GM18873 (cell line): ENCODE data around the gene EFNA2.
"Not testable (repeated sequence)": the region's sequence is repeated elsewhere in the genome, so short reads cannot be mapped to it uniquely, and the experiment has no call there.

Source experiments
- ATAC-seq: cut with Tn5 transposase; IDR thresholded peaks from one replicate; pipeline ENCODE4 v1.9.1; 2021; ENCODE audit warnings: mild to moderate bottlenecking, moderate library complexity, moderate number of reproducible peaks; ENCODE audit not compliant: unreplicated experiment, low FRiP score

Gene EFNA2

DNA sequence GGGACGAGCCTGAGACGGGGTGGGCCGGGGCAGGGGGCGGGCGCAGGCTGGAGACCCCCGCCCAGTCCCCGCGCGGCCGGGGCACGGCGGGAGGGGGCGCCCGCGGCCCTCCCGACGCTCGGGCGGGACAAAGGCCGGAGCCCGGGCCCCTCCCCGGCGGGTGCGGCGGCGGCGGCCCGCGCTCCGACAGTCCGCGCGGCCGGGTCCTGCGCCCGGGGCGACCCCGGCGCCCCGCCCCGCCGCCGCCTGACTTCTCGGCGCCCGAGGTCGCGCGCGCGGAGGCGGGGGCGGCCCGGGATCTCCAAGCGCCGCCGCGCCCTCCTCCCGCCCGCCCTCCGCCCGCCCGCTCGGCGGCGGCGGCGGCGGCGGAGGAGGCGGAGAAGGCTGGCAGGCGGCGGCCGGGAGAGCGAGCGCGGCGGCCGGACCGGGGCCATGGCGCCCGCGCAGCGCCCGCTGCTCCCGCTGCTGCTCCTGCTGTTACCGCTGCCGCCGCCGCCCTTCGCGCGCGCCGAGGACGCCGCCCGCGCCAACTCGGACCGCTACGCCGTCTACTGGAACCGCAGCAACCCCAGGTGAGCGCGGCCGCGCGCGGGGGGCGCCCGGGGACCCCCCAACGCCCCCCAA, at the start of gene EFNA2:
EFNA2 (plus strand) TSS at position 137 of the 624 bp plus-strand sequence; CDS start at position 433, 296 bp downstream.
- no peak for ATAC-seq

DNA sequence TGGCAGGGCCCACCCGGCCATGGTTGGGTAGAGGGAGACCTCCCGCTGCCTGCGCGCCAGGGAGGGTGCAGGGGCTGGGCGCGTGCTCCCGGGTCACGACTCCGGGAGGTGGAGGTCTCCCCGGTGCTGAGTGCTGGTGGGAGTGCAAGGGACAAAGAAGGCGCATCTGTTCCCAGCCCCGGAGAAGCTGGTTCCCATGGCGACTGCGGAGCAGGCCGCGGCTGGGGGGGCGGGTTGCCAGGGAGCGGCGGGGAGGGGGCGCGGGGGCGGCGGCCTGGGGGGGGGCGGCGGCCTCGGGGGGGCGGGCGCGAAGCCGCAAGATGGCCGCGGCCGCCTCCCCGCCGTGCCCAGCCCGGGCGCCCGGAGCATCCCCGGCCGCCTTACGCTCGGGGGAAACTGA, 49.1 kb upstream of the EFNA2 start:
- ATAC-seq, result no peak

DNA sequence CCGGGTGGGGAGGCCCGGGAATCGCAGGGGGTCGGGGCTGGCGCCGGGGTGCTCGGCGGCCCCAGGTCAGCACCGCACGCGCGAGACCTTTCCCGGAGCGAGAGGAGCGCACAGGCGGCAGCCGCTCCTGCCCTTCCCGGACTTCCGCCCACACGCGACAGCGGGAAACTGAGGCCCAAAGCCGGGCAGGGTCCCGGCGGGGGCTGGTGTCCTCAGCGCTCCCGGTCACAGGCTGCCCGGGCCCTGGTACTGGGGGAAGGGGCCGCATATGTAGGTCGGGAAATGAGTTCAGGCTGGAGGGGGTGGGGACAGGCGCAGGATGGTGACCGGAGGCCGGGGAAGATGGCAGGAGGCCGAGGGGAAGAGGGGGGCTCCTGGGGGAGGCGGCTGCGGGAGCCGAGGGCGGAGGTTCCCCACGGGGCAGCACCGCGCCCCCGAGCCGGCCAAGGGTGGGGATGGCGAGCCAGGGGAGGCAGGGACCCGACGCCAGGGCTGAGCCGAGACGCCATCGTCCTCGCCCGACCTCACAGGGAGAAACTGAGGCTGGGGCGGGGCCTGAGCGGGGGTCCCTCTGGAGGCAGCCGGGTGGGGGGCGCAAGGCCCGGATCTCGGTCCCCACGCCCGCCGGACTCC, 48.5 kb upstream of the EFNA2 start:
- ATAC-seq, result no peak

DNA sequence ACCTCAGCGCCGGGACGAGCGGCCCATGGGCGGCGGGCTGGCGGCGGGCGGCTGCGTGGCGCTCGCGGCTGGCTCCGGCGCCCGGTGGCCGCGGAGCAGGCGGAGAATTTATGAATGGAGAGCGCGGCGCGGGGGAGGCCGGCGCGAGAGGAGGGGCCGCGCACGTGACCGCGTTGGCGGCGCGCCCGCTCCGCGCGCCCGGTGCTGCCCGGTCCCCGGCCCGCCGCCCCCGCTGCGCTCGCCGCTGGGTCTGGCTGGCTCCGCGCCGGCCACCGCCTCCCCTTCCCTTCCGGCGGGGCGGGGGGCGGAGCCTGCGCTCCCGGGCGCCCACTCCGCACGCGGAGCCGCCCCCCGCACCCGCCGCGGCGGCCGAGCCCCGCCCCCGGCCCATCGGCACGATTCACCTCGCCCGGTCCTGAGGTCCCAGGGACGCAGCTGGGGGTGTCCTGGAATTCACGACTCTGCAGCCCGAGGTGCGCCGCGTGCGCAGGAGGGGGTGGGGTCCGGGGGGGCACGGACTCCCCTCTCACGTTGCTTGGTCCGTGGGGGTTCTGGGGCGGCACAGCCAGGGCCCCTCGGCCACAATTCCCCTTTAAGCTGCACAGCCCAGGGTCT, 47.8 kb upstream of the EFNA2 start, which contains the start of gene CBARP:
CBARP (minus strand) TSS at position 252 of the 615 bp plus-strand sequence. CDS start 1,905 bp downstream, outside the sequence.
- ATAC-seq, result no peak

DNA sequence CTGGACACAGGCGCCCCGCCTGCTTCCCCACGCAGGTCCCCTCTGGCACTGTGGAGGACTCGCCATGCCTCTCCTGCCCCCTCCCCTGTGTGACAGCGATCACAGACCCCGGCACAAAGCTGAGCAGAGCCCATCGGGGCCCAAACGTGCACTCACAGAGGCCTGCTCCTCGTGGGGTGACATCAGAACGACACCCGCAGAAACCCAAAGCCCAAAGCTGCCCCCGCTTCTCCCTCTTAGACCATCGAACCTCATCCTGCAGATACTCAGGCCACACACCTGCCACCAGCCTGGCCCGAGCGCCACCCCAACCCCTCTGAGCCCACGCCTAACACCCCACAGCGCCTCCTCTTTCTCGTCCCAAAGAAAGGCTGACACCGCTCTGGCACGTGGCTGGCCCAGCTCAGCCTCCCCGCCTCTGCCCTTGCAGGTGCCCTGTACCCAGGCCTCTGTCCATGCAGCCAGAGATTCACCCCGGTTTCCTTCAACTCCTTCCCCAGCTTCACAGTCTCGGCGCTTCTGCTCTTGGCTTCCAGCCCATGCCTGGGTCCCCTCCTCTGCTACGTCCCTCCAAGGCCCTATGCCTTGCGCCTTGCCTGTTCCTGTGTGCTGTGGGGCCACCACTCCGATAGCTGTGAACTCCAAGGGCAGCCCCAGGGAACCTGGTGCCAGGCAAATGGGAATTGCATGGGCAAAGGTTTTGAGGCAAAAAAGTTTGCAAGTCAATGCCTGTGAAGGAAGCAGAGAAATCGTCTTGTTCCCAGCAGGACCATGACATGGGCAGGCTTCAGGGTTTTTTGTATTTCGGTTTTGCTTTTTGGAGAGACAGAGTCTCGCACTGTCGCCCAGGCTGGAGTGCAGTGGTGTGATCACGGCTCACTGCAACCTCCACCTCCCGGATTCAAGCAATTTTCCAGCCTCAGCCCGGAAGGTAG, 47.0 kb upstream of the EFNA2 start:
- no peak for ATAC-seq

DNA sequence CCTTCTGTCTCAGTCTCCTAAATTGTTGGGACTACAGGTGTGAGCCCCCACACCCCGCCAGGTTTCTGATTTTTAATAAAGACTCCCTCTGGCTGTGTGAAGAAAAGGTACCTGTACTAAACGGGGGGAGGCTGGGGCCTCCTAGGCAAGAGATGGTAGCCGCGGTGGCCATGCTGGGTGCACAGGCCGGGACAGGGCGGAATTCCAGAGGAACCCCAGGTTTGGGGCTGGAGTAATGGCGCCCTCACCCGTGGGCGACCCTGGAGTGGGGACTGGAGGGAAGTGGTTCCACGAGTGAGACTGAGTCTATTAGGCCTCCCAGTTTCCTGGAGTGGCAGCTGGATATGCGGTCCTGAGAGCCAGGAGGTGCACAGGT, 46.3 kb upstream of the EFNA2 start:
- ATAC-seq, result no peak

DNA sequence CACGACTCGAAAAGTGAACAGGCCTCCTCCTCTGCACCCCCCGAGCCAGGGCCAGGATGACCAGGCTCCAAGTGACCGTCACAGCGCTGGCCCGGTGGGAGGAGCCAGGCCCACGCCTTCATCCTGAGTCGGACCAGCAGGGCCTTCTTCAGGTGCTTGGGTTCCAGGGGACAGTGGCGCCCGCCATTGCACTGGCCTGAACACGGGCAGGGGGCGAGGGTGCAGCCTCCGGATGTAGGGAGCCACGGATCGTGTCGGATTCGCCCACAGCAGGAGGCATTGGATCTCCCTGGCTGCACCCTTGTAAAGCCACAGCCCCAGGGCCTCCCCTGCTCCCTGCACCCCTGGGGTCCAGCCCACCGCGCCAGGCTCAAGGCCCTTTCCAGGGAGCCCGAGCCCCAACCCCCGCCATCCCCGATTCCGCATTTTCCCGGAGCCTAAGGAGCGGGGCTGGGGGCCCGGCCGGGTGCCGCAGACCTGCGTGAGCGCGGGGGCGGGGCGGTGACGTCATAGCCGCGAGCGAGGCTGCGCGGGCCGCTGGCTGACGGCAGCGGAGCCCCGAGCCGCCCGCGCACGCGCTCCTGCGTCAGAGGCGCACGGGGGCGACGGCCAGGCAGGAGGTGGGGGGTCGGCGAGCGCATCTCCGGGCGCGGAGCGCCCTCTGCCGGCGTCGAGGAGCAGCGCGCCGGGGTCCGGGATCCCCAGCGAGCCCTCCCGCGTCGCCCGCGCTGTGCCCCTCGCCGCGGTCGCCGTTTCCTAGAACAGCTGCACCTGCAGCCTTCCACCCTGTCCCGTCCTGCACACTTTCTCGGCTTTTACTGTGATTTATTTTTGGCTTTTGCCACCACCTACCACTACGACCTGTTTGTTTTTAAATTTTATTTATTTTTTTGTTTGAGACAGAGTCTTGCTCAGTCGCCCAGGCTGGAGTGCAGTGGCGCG, 45.6 kb upstream of the EFNA2 start:
- ATAC-seq, result no peak

DNA sequence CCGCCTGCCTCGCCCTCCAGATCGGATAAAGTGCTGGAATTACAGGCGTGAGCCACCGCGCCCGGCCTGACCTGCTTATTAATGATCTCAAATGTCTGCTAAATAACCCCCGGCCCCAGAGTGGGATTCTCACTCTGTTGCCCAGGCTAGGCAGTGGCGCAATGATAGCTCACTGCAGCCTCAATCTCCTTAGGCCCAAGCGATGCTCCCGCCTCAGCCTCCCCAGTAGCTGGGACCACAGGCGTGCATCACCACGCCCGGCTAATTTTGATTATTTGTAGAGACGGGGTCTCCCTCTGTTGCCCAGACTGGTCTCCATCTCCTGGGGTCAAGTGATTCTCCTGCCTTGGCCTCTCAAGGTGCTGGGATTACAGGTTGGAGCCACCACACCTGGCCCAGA, 44.7 kb upstream of the EFNA2 start:
- ATAC-seq, result no peak

DNA sequence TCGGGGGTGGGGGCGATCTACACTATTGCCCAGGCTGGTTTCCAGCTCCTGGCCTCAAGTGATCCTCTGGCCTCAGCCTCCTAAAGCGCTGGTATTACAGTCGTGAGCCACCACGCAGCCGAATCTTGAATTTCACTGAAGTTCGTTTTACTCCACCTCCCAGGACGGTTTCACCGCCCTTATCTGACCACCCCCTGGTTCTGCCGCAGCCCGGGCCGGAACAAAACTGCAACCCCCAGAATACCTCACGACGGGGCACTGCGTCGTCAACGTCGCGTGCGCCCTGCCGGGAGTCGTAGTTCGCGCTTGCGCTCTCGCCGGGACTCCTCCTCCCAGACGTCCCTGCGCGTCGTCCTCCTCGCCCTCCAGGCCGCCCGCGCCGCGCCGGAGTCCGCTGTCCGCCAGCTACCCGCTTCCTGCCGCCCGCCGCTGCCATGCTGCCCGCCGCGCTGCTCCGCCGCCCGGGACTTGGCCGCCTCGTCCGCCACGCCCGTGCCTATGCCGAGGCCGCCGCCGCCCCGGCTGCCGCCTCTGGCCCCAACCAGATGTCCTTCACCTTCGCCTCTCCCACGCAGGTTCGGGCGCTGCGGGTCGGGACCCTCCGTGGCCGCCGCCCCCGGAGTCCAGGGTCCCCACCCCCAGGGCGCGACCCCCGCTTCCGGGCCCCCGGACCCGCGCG, 44.1 kb upstream of the EFNA2 start, which contains the start of gene ATP5F1D:
ATP5F1D (plus strand) TSS at position 335 of the 679 bp plus-strand sequence; CDS start at position 435, 100 bp downstream.
- ATAC-seq, result peak; percentile 42

DNA sequence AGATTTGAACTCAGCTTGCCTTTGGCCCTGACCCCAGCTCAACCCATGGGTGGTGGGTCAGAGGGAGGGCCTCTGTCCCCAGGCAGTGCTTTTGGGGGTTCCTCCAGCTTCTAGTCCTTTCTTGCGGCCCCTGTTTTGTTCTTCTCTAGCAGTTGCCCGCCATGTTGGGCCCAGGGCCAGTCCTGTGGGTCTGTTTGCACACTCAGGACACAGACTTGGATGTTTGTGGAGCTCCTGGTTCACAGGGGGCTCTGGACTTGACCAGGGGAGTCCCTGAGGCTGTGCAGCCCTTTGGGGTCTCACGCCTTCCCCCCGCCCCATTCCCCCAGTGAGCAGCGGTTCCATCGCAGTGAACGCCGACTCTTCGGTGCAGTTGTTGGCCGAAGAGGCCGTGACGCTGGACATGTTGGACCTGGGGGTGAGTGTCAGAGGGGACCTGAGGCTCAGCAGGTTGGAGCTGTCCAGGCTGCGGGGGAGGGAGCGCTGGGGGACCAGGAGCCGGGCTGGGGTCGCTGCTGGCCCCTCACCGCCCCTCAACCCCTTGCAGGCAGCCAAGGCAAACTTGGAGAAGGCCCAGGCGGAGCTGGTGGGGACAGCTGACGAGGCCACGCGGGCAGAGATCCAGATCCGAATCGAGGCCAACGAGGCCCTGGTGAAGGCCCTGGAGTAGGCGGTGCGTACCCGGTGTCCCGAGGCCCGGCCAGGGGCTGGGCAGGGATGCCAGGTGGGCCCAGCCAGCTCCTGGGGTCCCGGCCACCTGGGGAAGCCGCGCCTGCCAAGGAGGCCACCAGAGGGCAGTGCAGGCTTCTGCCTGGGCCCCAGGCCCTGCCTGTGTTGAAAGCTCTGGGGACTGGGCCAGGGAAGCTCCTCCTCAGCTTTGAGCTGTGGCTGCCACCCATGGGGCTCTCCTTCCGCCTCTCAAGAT, 41.6 kb upstream of the EFNA2 start:
- ATAC-seq, result no peak

DNA sequence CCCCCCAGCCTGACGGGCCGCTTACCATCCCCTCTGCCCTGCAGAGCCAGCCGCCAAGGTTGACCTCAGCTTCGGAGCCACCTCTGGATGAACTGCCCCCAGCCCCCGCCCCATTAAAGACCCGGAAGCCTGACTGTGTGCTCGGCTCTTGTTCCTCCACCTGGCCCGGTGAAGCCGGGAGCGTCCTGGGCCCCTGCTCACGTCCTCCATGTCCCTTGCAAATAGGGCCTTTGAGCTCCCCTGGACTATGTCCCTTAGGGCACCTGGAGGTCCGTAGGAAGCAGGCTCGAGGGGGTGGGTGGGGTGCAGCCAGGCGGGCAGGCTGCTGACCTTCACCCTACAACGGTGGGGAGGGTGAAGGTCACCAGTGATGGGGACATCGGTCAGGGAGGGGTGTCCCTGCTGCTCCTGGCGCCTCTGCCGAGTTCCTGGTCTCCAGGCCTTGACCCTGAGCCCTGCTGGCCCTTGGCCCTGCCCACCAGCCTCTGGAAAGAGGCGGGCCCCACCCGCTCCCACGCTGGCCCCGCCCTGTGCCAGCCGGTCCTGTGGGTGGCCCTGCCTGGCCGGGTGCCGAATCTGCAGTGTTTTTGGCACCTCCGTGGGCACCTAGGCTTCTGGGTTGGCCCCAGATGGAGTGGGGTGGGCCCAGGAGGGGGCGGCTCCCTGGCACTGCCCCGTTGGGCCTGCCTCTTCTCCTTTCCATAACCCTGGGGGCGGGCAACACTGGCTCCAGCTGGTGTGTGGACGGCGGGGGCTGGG, 40.8 kb upstream of the EFNA2 start:
- ATAC-seq, result no peak

DNA sequence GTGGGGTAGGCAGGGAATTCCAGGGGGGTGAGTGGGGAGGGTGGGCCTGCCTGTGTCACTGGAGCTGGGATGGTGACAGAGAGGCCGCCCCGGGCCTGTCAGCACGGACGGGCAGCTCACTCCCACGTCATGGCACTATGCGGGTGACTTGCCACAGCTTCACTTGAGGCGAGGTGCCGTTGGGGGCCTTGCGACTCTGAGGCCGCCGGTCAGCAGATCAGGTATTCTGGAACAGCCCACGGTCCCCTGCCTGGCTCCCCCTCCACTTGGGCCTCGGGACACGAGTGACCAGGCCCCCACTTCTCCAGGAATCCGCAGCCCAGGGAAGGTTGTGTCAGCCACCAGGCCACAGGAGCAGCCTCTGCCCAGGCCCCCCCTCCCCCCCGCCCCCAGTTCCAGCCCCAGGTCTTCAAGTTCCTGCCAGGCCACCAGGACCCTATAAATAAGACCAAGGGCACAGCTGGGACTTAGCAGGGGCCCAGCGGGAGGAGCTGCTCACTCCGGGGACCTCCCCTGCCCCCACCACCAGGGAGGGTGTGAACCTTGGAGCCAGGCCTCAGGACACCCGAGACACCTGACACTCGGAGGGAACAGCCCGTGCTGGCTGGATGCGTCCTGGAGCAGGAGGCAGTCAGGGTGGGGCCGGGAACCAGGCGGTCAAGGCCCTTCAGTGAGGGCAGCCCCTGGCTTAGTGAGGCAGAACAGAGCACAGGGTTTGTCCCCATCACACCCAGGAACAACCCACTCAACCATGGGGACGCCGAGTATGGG, 40.0 kb upstream of the EFNA2 start:
- ATAC-seq, result no peak

DNA sequence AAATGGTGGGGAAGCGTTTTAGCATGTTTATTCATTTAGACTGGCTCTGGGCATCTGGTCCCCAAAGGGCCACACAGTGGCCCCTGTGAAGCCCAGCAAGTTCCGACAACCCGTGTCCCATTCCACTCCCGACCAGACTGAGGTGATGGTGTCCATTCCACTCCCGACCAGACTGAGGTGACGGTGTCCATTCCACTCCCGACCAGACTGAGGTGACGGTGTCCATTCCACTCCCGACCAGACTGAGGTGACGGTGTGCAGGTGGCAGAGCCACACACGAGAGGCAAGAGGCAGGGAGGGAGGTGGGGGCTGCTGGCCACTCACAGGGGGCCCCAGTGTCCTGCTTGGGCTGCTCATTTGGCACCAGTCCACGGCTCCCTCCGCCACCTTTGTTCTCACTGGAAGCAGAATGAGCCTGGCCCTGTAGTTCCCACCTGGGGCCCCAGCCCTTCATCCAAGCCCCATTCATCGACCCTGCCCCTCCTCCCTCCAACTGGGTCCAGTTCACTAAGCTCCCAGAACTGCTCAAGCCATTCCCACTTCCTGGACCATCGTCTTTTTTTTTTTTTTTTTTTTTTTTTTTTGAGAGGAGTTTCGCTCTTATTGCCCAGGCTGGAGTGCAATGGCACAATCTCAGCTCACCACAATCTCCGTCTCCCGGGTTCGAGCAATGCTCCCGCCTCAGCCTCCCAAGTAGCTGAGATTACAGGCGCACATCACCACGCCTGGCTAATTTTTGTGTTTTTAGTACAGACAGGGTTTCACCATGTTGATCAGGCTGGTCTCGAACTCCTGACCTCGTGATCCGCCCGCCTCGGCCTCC, 39.2 kb upstream of the EFNA2 start:
- ATAC-seq, result not testable (repeated sequence)

DNA sequence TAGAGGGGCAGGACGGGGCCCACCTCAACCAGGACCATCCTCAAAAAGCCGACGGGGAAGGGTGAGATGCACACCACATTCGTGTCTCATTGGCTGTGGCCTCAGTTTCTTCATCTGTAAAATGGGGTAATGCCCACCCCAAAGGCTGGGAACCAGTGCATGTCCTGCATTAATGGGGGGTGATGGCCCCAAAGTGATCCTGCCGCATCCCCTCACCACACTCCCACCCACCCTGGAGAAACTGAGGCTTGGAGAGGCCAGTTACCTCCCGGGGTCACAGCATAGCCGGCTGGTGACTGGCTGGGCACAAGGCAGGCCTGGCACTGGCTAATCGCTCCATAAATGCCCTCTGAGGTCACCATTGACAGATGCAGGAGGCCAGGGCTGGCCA, 37.9 kb upstream of the EFNA2 start:
- no peak for ATAC-seq

DNA sequence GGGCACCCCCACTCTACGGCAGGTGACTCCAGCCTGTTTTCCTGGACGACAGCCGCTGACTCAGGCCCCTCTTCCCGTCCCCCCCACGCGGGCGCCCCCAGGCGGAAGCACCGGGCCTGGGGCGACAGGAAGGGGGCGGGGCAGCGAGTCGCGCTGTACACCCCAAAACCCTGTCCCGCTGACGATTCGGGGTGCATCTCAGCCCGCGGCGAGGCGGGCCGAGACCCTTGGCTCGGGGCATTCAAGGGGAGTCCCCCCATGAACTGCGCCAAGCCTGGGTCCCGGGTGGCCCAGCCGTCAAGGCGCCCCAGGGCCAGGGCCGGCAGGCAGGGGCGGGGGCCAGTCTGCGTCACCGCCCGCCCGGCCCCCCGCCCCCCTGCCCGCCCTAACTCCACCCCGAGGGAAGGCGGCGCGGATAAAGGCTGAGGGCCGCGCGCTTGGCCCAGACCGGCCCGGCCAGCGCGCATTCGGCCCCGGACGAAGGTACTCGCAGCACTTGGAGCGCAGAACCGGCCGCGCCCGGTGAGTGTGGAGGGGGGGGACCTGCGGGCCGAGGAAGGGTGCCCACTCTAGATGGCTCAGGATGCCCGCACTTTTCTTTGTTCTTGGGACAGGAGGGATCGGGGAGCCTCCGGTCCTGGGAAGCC, 37.4 kb upstream of the EFNA2 start, which contains the start of gene MIDN:
MIDN (plus strand) TSS at position 445 of the 647 bp plus-strand sequence. CDS start 1,714 bp downstream, outside the sequence.
- peak; percentile 5 for ATAC-seq
